Fibroblast of pulmonary artery (primary cell): ENCODE results near the gene ZNF580.

Experiments
- DNase-seq: peaks from one replicate; pipeline ENCODE4 v3.0.0-alpha.2; 2010; ENCODE audit warnings: low read depth
- H3K4me3 ChIP-seq: replicated peaks from 2 replicates; pipeline ENCODE4 v1.5.1; 2011; ENCODE audit warnings: low read depth, mild to moderate bottlenecking, control low read depth, low read length, moderate library complexity
- TF ChIP-seq, protein P1 (sequence below): IDR thresholded peaks from 2 replicates; pipeline ENCODE4 v1.5.1; 2011; ENCODE audit warnings: mild to moderate bottlenecking, control low read depth, low read length, inconsistent platforms; ENCODE audit errors: missing control alignments

ZNF580 gene

DNA sequence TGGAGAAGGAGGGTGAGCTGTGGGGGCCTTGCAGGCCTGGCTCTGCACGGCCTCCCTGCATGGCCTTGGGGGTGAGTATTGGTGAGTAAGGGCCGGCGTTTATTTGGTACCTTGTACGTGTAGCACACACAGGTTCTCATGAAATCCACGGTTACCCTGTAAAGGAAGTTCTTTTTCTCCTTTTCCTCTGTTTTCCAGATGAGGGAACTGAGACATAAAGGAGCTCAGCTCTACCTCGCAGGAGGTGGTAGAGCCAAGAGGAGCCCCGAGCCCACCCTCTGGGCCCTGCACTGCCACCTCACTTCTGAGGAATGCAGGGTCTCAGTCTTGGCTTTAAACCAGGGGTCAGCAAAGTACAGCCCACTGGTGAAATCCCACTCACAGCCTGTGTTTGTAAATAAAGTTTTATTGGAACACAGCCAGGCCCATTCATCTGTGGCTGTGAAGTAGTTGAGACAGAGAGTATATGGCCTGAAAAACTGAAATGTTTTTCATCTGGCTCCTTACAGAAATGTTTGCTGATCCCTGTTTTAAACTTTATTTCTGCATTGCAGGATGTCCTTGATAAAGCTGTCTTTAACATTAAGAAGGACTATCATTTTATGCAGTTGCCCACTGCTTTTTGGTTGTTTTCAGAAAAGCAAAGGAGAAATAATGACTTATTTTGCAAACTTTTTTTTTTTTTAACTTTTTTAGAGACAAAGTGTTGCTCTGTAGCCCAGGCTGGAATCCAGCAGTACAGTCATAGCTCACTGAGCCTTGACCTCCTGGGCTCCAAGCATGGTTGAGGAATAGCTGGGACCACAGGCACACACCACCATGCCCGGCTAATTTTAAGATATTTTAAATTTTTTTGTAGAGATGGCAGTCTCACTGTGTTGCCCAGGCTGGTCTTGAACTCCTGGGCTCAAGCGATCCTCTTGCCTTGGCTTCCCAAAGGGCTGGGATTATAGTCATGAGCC, 40.6 kb downstream of the ZNF580 start:
- H3K4me3 ChIP-seq = no peak overlapping the region
- no peak for DNase-seq
- TF ChIP-seq, protein P1, sequence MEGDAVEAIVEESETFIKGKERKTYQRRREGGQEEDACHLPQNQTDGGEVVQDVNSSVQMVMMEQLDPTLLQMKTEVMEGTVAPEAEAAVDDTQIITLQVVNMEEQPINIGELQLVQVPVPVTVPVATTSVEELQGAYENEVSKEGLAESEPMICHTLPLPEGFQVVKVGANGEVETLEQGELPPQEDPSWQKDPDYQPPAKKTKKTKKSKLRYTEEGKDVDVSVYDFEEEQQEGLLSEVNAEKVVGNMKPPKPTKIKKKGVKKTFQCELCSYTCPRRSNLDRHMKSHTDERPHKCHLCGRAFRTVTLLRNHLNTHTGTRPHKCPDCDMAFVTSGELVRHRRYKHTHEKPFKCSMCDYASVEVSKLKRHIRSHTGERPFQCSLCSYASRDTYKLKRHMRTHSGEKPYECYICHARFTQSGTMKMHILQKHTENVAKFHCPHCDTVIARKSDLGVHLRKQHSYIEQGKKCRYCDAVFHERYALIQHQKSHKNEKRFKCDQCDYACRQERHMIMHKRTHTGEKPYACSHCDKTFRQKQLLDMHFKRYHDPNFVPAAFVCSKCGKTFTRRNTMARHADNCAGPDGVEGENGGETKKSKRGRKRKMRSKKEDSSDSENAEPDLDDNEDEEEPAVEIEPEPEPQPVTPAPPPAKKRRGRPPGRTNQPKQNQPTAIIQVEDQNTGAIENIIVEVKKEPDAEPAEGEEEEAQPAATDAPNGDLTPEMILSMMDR = no peak

DNA sequence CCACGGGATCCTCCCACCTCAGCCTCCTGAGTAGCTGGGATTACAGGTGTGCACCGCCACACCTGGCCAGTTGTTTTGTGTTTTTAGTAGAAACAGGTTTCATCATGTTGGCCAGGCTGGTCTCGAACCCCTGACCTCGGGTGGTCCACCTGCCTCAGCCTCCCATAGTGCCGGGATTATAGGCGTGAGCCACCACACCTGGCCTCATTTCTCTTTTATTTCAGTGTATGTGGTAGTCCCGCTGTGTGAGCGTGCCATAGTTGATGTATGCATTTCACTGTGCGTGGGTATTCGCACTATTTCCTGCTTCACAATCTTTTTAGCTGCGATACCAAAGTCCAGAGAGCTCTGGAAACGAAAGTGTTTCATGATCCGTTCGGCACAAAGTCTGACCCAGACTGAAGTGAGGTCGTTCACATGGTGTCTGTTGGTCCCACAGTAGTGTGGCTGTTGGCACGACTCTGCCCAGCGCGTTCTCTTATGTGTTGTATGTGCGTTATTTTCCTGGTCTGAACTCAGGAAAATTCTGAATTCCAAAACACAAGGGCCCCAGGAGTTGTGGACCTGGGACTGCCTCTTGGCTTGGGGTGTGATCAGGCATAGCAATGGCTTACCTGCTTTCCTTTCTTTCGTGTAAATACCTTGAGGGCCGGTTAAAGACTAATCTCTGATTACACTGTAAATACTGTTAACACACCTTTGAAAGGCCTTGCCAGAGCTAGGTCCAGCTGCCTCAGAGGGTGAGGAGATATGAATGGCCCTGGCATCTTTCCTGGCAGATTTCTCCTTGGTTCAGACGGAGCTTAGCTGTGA, 42.9 kb downstream of the ZNF580 start:
- no peak for DNase-seq
- no peak overlapping the region for H3K4me3 ChIP-seq
- TF ChIP-seq, protein P1 = no peak

DNA sequence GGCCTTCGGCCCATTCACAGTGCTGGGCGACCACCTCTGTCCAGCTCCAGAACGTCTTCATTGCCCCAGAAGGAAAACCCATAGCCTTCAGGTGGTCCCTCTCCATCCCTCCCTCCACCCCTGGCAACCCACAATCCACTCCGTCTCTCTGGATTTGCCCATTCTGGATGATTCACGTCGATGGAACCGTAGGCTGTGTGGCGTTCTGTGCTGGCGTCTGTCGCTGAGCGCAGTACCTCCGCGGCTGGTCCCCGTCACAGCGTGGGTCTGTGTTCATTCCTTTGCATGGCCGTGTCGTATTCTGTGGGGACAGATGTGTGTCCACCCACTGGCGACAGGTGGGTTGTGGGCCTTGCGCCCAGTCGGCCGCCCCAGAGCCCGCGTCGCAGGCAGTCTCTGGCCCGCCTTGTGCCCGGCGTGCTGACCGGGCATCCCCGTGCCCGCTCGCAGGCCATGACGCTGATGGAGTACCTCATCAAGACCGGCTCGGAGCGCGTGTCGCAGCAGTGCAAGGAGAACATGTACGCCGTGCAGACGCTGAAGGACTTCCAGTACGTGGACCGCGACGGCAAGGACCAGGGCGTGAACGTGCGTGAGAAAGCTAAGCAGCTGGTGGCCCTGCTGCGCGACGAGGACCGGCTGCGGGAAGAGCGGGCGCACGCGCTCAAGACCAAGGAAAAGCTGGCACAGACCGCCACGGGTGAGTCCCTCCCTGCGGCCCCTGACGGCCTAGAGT, 44.3 kb downstream of the ZNF580 start:
- DNase-seq = no peak

DNA sequence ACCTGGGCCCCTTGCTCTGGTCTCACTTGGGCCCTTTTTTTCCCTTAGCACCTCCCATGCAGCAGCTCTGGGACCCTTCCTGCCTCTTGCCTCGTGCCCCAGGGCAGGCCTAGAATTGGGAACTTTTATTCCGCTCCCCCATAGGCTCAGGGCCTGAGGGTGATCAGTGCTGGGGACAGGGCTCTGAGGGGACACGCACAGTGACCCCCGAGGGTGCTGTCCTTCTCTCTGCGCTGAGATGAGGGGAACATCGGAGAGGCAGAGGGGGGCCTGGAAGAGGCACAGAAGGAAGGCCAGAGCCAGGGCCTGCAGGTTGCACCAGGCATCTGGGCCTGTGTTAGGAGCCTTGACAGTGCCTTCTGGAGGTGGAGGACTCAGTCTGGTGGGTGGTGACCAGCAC, 45.0 kb downstream of the ZNF580 start:
- no peak overlapping the region for H3K4me3 ChIP-seq
- TF ChIP-seq, protein P1 = no peak
- DNase-seq = no peak

More for the DNA sequence above, 44.3 kb downstream of the ZNF580 start:
- H3K4me3 ChIP-seq = no peak overlapping the region
- TF ChIP-seq, protein P1 = no peak

DNA sequence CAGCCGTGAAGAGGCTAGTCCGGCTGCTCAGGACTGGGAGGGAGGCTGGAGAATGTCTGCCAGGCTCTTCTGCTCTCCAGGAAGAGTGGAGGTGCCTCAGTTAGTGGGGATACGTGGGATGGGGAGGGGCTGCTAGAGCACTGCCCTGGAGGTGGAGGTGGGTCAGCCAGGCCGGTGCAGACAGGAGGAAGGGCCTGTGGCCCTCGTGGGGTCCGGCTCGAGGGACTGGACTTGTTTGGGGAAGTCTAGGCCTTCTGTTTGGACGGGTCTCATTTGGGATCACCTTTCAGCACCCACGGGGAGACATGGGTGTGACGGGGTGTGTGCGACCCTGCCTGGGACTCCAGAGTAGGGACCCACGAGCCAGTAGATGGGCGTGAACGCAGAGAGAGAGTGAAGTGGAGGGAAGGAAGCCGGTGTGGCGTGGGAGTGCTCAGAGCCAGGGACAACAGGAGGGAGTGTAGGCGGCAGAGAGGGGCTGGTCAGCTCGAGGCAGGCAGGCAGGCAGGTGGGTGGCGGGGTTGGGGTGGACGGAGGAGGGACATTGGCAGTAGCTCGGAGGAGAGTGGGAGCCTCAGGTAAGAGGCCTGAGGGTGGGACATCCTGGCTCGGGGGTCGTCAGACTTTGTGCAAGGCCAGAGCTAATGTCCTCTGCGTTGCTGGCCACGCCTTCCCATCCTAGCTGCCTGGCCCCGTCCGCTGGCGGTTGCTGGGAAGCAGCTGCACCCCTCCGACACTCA, 45.7 kb downstream of the ZNF580 start:
- no peak for DNase-seq
- TF ChIP-seq, protein P1 = no peak
- H3K4me3 ChIP-seq = no peak overlapping the region
